Stomach (tissue), 4 donors: Measurements from ENCODE around the gene NEDD9.

Experiments
- POLR2A ChIP-seq, 4 donors: fragments of 450-650 bp; IDR thresholded peaks; one replicate each; pipeline ENCODE4 v1.6.1; 2016; ENCODE audit warnings: antibody characterized with exemption in 4 of 4, control low read depth in 2 of 4, mild to moderate bottlenecking in 1 of 4, moderate library complexity in 1 of 4
- TF ChIP-seq, protein P1 (sequence below), 7 experiments: fragments of 450-650 bp in 4 of 7; fragments of 200-600 bp in 3 of 7; sonication (generic) in 3 of 7; IDR thresholded peaks; one replicate each; pipeline ENCODE4 v1.5.1; 2016 to 2019; ENCODE audit warnings: antibody characterized with exemption in 7 of 7, control low read depth in 2 of 7, mild to moderate bottlenecking in 1 of 7

DNA sequence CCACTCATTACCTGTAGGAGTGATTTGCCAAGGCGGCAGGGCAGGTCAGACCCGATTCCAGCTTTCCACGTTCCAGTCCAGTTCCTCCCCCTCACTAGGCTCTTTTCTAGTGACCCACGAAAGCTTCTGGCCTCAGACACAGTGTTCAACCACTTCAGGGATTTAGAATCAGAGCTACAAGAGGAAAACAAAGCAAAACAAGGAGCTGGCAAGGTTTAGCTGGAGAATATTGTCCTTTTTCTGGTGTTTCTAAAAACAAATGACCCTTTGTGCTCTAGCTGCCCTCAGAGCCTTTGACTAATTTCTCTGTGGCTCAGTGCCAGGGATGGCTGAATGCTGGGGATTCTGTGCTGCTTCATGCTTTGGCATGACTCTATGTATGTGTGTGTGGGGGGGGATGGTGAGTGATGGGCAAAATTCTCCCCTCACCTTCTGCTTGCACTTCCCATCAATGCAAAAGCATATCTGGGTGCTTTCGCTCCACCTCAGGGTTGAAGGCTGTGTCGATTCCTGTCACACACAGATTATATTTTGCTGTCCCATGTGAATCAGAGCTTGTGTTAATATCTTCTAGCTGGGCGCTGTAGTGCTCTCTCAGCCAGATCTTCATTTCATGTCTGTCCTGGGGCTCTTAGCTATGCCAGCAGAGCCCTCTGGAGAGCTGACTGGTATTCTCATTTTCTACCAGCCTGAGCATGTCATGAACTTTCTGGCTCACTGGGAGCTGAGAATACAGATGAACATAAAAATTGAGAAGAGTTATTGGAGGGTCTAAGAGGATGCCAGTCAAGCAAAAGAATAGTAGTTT, 19.3 kb upstream of the NEDD9 start:
- TF ChIP-seq POLR2A (IDR thresholded peaks at IDR 0.05): no peak
- TF ChIP-seq, protein P1, sequence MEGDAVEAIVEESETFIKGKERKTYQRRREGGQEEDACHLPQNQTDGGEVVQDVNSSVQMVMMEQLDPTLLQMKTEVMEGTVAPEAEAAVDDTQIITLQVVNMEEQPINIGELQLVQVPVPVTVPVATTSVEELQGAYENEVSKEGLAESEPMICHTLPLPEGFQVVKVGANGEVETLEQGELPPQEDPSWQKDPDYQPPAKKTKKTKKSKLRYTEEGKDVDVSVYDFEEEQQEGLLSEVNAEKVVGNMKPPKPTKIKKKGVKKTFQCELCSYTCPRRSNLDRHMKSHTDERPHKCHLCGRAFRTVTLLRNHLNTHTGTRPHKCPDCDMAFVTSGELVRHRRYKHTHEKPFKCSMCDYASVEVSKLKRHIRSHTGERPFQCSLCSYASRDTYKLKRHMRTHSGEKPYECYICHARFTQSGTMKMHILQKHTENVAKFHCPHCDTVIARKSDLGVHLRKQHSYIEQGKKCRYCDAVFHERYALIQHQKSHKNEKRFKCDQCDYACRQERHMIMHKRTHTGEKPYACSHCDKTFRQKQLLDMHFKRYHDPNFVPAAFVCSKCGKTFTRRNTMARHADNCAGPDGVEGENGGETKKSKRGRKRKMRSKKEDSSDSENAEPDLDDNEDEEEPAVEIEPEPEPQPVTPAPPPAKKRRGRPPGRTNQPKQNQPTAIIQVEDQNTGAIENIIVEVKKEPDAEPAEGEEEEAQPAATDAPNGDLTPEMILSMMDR (IDR thresholded peaks at IDR 0.05): no peak
